OCI-LY3 (cell line): ENCODE data around the gene NFX1.

Source experiments
- EZH2phosphoT487 ChIP-seq: fragments of 200-600 bp; shearing (Covaris generic); IDR thresholded peaks from 2 replicates; pipeline ENCODE4 v1.6.1; 2018; ENCODE audit warnings: antibody characterized with exemption, mixed run types, low read depth
- TF ChIP-seq, protein P1 (sequence below): fragments of 200-600, 300-600 bp; sonication (generic); IDR thresholded peaks from 2 replicates; pipeline ENCODE4 v1.5.1; 2014; ENCODE audit warnings: antibody characterized with exemption, low read length, low read depth

DNA sequence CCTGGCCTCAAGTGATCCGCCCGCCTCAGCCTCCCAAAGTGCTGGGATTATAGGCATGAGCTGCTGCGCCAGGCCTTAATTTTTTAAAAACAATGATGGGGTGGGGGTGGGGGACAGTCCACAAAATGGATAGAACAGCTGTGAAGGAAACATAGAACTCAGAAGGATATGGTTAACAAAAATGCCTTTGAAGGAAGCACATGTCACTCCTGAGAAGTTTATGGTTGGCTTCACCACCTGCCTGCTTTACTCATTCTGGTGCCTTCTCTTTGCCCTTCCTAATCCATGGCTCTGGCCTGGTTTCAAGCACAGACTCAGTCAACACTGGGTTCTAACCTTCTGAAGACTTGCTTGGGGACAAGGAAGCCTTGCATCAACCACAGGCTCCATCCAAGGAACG is 36.1 kb upstream of the NFX1 start:
- TF ChIP-seq, protein P1, sequence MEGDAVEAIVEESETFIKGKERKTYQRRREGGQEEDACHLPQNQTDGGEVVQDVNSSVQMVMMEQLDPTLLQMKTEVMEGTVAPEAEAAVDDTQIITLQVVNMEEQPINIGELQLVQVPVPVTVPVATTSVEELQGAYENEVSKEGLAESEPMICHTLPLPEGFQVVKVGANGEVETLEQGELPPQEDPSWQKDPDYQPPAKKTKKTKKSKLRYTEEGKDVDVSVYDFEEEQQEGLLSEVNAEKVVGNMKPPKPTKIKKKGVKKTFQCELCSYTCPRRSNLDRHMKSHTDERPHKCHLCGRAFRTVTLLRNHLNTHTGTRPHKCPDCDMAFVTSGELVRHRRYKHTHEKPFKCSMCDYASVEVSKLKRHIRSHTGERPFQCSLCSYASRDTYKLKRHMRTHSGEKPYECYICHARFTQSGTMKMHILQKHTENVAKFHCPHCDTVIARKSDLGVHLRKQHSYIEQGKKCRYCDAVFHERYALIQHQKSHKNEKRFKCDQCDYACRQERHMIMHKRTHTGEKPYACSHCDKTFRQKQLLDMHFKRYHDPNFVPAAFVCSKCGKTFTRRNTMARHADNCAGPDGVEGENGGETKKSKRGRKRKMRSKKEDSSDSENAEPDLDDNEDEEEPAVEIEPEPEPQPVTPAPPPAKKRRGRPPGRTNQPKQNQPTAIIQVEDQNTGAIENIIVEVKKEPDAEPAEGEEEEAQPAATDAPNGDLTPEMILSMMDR = no peak
- TF ChIP-seq EZH2phosphoT487 = no peak
